PC-3 (cell line): Measurements from ENCODE around the gene DNAJA3.

ENCODE experiments used
- CTCF ChIP-seq: fragments of 300-600 bp; sonication (generic); conservative IDR thresholded peaks from 2 replicates; pipeline ENCODE4 v1.5.1; 2017; ENCODE audit warnings: antibody characterized with exemption, low read depth, mild to moderate bottlenecking, low read length
- EZH2 ChIP-seq: fragments of 300-600 bp; sonication (generic); IDR thresholded peaks from one replicate; pipeline ENCODE4 v1.6.1; 2017; ENCODE audit warnings: antibody characterized with exemption, mild to moderate bottlenecking, low read length; ENCODE audit not compliant: unreplicated experiment

GRCh38 chr16:4410335-4411075 is 15.2 kb upstream of the DNAJA3 start:
- TF ChIP-seq CTCF, result no peak
- no peak for TF ChIP-seq EZH2
